Heart left ventricle (tissue), 13 donors: Measurements from ENCODE around the gene P3R3URF.

Experiments used
- POLR2A ChIP-seq, 2 donors: fragments of 450-650 bp; IDR thresholded peaks; one replicate each; pipeline ENCODE4 v1.6.1; 2017; ENCODE audit warnings: antibody characterized with exemption in 2 of 2, mild to moderate bottlenecking in 2 of 2, moderate library complexity in 2 of 2
- TF ChIP-seq, protein P1 (sequence below), 12 donors: fragments of 200-600 bp; sonication (generic) in 4 of 12; IDR thresholded peaks; one replicate each; pipeline versions ENCODE4 v1.5.0 to v1.8.0; 2018 to 2022; ENCODE audit warnings: antibody characterized with exemption in 12 of 12, mild to moderate bottlenecking in 5 of 12
- donor health status: ischemic (EF 13 %, LVEDD 7.1; RV severe dilation, severe dysfunction).
- donor health status: DM: no; HTN: yes; CAD: no.
- donor health status: DM: no; HTN: no; CAD: no.
- donor health status: ischemic (EF 25% LVEDD 6.9; RV normal size, moderate dysfunction).
- donor health status: ischemic (EF 25% LVEDD 5.7; RV mildly dilated, moderate dysfunction).
- donor health status: ischemic (EF 35%, LVEDD 5.7; RV mildly dilated, moderate dysfunction).
- donor health status: nonischemic (EF 11% LVEDD 7.7; RV severe dilation, severe dysfunction).
- donor health status: DM: yes; HTN: yes; CAD: no.
- donor health status: PGD.
- donor health status: ischemic (EF 29% LVEDD 5.4; RV normal size, mild dysfunction).
- donor health status: nonischemic (EF 23%, LVEDD 6.1; RV moderate dilation, normal function).

DNA sequence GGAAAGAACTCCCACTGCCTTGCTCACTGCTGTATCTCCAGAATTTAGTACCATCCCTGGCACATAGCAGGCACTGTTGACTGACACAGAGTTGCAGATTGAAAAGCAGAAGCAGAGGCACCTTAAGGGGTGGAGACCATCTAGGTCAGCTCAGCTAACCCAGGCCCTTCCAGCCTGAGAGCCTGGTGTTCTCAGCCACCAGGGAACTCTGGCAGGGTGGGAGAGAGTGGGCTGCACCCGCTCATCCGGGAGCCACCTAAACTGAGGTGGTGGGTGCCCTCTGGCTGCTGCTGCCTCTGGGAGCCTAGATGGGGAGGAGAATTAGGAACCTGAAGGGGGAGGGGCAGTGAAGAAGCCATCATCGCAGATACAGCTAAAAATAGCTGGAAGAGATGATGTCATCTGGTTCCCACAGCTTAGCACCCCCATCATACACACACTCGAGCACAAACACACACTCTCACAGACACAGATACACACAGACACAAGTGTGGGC, 2.9 kb downstream of the P3R3URF start:
- TF ChIP-seq POLR2A (IDR thresholded peaks at IDR 0.05): no peak
- TF ChIP-seq, protein P1, sequence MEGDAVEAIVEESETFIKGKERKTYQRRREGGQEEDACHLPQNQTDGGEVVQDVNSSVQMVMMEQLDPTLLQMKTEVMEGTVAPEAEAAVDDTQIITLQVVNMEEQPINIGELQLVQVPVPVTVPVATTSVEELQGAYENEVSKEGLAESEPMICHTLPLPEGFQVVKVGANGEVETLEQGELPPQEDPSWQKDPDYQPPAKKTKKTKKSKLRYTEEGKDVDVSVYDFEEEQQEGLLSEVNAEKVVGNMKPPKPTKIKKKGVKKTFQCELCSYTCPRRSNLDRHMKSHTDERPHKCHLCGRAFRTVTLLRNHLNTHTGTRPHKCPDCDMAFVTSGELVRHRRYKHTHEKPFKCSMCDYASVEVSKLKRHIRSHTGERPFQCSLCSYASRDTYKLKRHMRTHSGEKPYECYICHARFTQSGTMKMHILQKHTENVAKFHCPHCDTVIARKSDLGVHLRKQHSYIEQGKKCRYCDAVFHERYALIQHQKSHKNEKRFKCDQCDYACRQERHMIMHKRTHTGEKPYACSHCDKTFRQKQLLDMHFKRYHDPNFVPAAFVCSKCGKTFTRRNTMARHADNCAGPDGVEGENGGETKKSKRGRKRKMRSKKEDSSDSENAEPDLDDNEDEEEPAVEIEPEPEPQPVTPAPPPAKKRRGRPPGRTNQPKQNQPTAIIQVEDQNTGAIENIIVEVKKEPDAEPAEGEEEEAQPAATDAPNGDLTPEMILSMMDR (IDR thresholded peaks at IDR 0.05): peak in 6 of 12 donors; percentile 7 to 49 (median 38)
